Fibroblast of lung (primary cell): ENCODE measurements around the gene ANO10. TPM values are rescaled to one million over a fixed set of nuclear protein-coding genes. Genes with fewer than 3 reads are reported as not detected.

Experiments
- DNase-seq, 2 donors: peaks; one replicate each; pipeline versions ENCODE4 v3.0.0 to v3.0.0-alpha.2; 2010; ENCODE audit warnings: low read depth in 2 of 2
- H2AFZ ChIP-seq: 2 replicates; pipeline ENCODE4 v1.5.1; 2012; ENCODE audit warnings: low read length, control low read depth, inconsistent platforms
- H3K27ac ChIP-seq: 2 replicates; pipeline ENCODE4 v1.5.1; 2011; ENCODE audit warnings: low read length, control low read depth; ENCODE audit not compliant: insufficient read depth
- H3K27me3 ChIP-seq: 2 replicates; pipeline ENCODE4 v1.5.1; 2011; ENCODE audit warnings: mild to moderate bottlenecking, low read length; ENCODE audit not compliant: control insufficient read depth, insufficient read depth
- H3K36me3 ChIP-seq: 2 replicates; pipeline ENCODE4 v1.5.1; 2011; ENCODE audit warnings: low read length; ENCODE audit not compliant: control insufficient read depth, insufficient read depth
- H3K4me1 ChIP-seq: 2 replicates; pipeline ENCODE4 v1.5.1; 2011; ENCODE audit warnings: low read length; ENCODE audit not compliant: control insufficient read depth, insufficient read depth; ENCODE audit errors: extremely low read depth
- H3K4me2 ChIP-seq: 2 replicates; pipeline ENCODE4 v1.5.1; 2011; ENCODE audit warnings: low read length, control low read depth; ENCODE audit not compliant: insufficient read depth; ENCODE audit errors: extremely low read depth
- H3K4me3 ChIP-seq, 4 experiments: fragments of 200-600 bp in 1 of 4; sonication (generic) in 1 of 4; replicated peaks in 1 of 4; 2 replicates each; pipeline ENCODE4 v1.5.1; 2011 to 2016; ENCODE audit warnings: low read length in 4 of 4, low read depth in 3 of 4, mild to moderate bottlenecking in 3 of 4, control low read depth in 2 of 4, inconsistent platforms in 1 of 4, mixed read lengths in 1 of 4; ENCODE audit not compliant: insufficient read depth in 1 of 4; ENCODE audit errors: control extremely low read depth in 1 of 4
- H3K79me2 ChIP-seq: 2 replicates; pipeline ENCODE4 v1.5.1; 2012; ENCODE audit warnings: mild to moderate bottlenecking, low read length, inconsistent platforms; ENCODE audit not compliant: control insufficient read depth, insufficient read depth
- H3K9ac ChIP-seq: 2 replicates; pipeline ENCODE4 v1.5.1; 2011; ENCODE audit warnings: mild to moderate bottlenecking, low read length, control low read depth; ENCODE audit not compliant: insufficient read depth
- H3K9me3 ChIP-seq: 2 replicates; pipeline ENCODE4 v1.5.1; 2012; ENCODE audit warnings: low read depth, low read length; ENCODE audit not compliant: control insufficient read depth, insufficient read depth
- H4K20me1 ChIP-seq: 2 replicates; pipeline ENCODE4 v1.5.1; 2011; ENCODE audit warnings: low read length; ENCODE audit not compliant: control insufficient read depth, insufficient read depth; ENCODE audit errors: extremely low read depth
- CTCF ChIP-seq, 2 donors: IDR thresholded peaks in 1 of 2; conservative IDR thresholded peaks in 1 of 2; 1 replicate in 1 of 2; 2 replicates in 1 of 2; pipeline ENCODE4 v1.5.1; 2011 to 2012; ENCODE audit warnings: low read length in 2 of 2, control low read depth in 1 of 2, inconsistent platforms in 1 of 2, low read depth in 1 of 2, mild to moderate bottlenecking in 1 of 2
- EZH2 ChIP-seq: IDR thresholded peaks from 2 replicates; pipeline ENCODE4 v1.5.1; 2012; ENCODE audit warnings: low read length, control low read depth, mild to moderate bottlenecking; ENCODE audit errors: missing control alignments
- polyA plus RNA-seq, 2 donors: library from polyadenylated mRNA; depleted of rRNA in 1 of 2; stranded (reverse) in 1 of 2; unstranded in 1 of 2; fragments of >200 nt; gene quantifications; 2 replicates each; pipeline ENCODE4 v1.2.1, GENCODE V29; 2011 to 2012; ENCODE audit warnings: missing spikeins in 1 of 2
- total RNA-seq: library from RNA; depleted of rRNA; stranded (reverse); fragments of >200 nt; gene quantifications from 2 replicates; pipeline ENCODE4 v1.2.1, GENCODE V29; 2014

The ANO10 gene
- total and polyA plus RNA-seq, 2 donors (not counting 1 experiment from before 2014, with no cell fraction given): 103 to 138 TPM

GRCh38 chr3:43515970-43516635, 105.7 kb downstream of the ANO10 start:
- H2AFZ ChIP-seq: no peak overlapping the region
- TF ChIP-seq EZH2 (no peak), CTCF (conservative IDR thresholded peaks at IDR 0.05 in 1 of 2, IDR thresholded peaks at IDR 0.05 in 1 of 2; ENCODE audit: low read depth in 1 of 2, low read length in 2 of 2) (no peak)
- no peaks in the 10 kb centered on the region for H3K9me3 ChIP-seq
- H3K4me1 ChIP-seq: no peaks in the 10 kb centered on the region
- no peak overlapping the region for H3K27ac ChIP-seq
- no peaks in the 10 kb centered on the region for H3K27me3 ChIP-seq
- H3K4me2 ChIP-seq: no peak overlapping the region
- H3K79me2 ChIP-seq: no peaks in the 10 kb centered on the region
- H3K36me3 ChIP-seq: no peaks in the 10 kb centered on the region
- DNase-seq: no peak
- no peak overlapping the region for H3K4me3 ChIP-seq
- H3K9ac ChIP-seq: no peak overlapping the region
- no peaks in the 10 kb centered on the region for H4K20me1 ChIP-seq

- Histone ChIP-seq H3K4me2 (no peak overlapping the region), H3K4me3 (no peak overlapping the region), H3K4me1 (no peaks in the 10 kb centered on the region), H3K27me3 (no peaks in the 10 kb centered on the region), H3K36me3 (no peaks in the 10 kb centered on the region), H3K27ac (no peak overlapping the region), H3K79me2 (no peaks in the 10 kb centered on the region), H2AFZ (no peak overlapping the region), H3K9ac (no peak overlapping the region), H3K9me3 (no peaks in the 10 kb centered on the region), H4K20me1 (no peaks in the 10 kb centered on the region)
- DNase-seq: no peak
- no peak for TF ChIP-seq EZH2
- TF ChIP-seq CTCF (conservative IDR thresholded peaks at IDR 0.05 in 1 of 2, IDR thresholded peaks at IDR 0.05 in 1 of 2; ENCODE audit: low read depth in 1 of 2, low read length in 2 of 2): no peak
Observed at GRCh38 chr3:43515208-43515917, 106.4 kb downstream of the ANO10 start.

GRCh38 chr3:43512754-43513404, 108.9 kb downstream of the ANO10 start:
- Histone ChIP-seq H4K20me1 (no peaks in the 10 kb centered on the region), H3K27me3 (no peaks in the 10 kb centered on the region), H3K9me3 (no peaks in the 10 kb centered on the region), H3K27ac (peak overlapping the region; percentile 17), H3K4me2 (no peak overlapping the region), H3K4me3 (no peak overlapping the region), H3K9ac (no peak overlapping the region), H3K36me3 (no peaks in the 10 kb centered on the region), H2AFZ (no peak overlapping the region), H3K4me1 (no peaks in the 10 kb centered on the region), H3K79me2 (no peaks in the 10 kb centered on the region)
- TF ChIP-seq EZH2 (no peak), CTCF (conservative IDR thresholded peaks at IDR 0.05 in 1 of 2, IDR thresholded peaks at IDR 0.05 in 1 of 2; ENCODE audit: low read depth in 1 of 2, low read length in 2 of 2) (no peak)
- DNase-seq: peak; percentile 7 to 36
